HG03442 (cell line): ENCODE data around the gene COBL.

ENCODE experiments used
- ATAC-seq: cut with Tn5 transposase; IDR thresholded peaks from one replicate; pipeline ENCODE4 v1.9.1; 2021; ENCODE audit warnings: mild to moderate bottlenecking, moderate library complexity; ENCODE audit not compliant: unreplicated experiment

Gene COBL

GRCh38 chr7:51152706-51153200 lies 163.9 kb downstream of the COBL start:
- ATAC-seq: no peak

- ATAC-seq: no peak
Observed at GRCh38 chr7:51151455-51151854, 165.2 kb downstream of the COBL start.

- ATAC-seq: no peak
Observed at GRCh38 chr7:51150193-51150592, 166.4 kb downstream of the COBL start.

- no peak for ATAC-seq
Observed at GRCh38 chr7:51148216-51148615, 168.4 kb downstream of the COBL start.

GRCh38 chr7:51146816-51147586 lies 169.6 kb downstream of the COBL start:
- ATAC-seq: no peak

GRCh38 chr7:51144178-51144577 lies 172.4 kb downstream of the COBL start:
- no peak for ATAC-seq

GRCh38 chr7:51142741-51143385 lies 173.7 kb downstream of the COBL start:
- ATAC-seq: no peak

- ATAC-seq: no peak
Observed at GRCh38 chr7:51141451-51142003, 175.1 kb downstream of the COBL start.

GRCh38 chr7:51140199-51141164 lies 176.1 kb downstream of the COBL start:
- no peak for ATAC-seq

- ATAC-seq: no peak
Observed at GRCh38 chr7:51139796-51140195, 176.8 kb downstream of the COBL start.

GRCh38 chr7:51138123-51139085 lies 178.2 kb downstream of the COBL start:
- no peak for ATAC-seq

- ATAC-seq: no peak
Observed at GRCh38 chr7:51135576-51135975, 181.0 kb downstream of the COBL start.

- ATAC-seq: no peak
Observed at GRCh38 chr7:51134013-51134441, 182.6 kb downstream of the COBL start.

GRCh38 chr7:51132661-51133060 lies 183.9 kb downstream of the COBL start:
- ATAC-seq: no peak

GRCh38 chr7:51129527-51130472 lies 186.8 kb downstream of the COBL start:
- ATAC-seq: no peak

GRCh38 chr7:51128545-51129435 lies 187.8 kb downstream of the COBL start:
- ATAC-seq: no peak

GRCh38 chr7:51127618-51127904 lies 189.0 kb downstream of the COBL start:
- no peak for ATAC-seq
